GM12874 (cell line): ENCODE measurements around the gene DPP8.

ENCODE experiments used
- CTCF ChIP-seq: IDR thresholded peaks from 2 replicates; pipeline ENCODE4 v1.5.1; 2011; ENCODE audit warnings: low read depth, mild to moderate bottlenecking, control low read depth, low read length, moderate library complexity; ENCODE audit not compliant: insufficient read depth

Gene DPP8

GRCh38 chr15:65421360-65422215 lies 95.9 kb downstream of the DPP8 start:
- TF ChIP-seq CTCF, result no peak

- TF ChIP-seq CTCF, result no peak
These were observed 96.5 kb downstream of the DPP8 start for GRCh38 chr15:65420975-65421359.

- TF ChIP-seq CTCF, result no peak
These were observed 98.9 kb downstream of the DPP8 start for GRCh38 chr15:65418596-65418995.

GRCh38 chr15:65416845-65417416 lies 100.6 kb downstream of the DPP8 start:
- no peak for TF ChIP-seq CTCF

GRCh38 chr15:65414841-65415621 lies 102.5 kb downstream of the DPP8 start:
- TF ChIP-seq CTCF, result no peak

GRCh38 chr15:65413760-65414144 lies 103.7 kb downstream of the DPP8 start:
- TF ChIP-seq CTCF, result no peak

GRCh38 chr15:65413051-65413759 lies 104.3 kb downstream of the DPP8 start:
- no peak for TF ChIP-seq CTCF
